Stimulated activated CD8-positive, alpha-beta memory T cell treated with anti-CD3 and anti-CD28 coated beads, Interleukin-7, amount 100 ng/mL, for 48 hours (primary cell): ENCODE data around the gene JARID2.

Experiments used
- DNase-seq, 2 donors: peaks; one replicate each; pipeline ENCODE4 v3.0.0-alpha.2; 2020; ENCODE audit warnings: low read depth in 1 of 2; ENCODE audit errors: extremely low read depth in 1 of 2

The JARID2 gene

DNA sequence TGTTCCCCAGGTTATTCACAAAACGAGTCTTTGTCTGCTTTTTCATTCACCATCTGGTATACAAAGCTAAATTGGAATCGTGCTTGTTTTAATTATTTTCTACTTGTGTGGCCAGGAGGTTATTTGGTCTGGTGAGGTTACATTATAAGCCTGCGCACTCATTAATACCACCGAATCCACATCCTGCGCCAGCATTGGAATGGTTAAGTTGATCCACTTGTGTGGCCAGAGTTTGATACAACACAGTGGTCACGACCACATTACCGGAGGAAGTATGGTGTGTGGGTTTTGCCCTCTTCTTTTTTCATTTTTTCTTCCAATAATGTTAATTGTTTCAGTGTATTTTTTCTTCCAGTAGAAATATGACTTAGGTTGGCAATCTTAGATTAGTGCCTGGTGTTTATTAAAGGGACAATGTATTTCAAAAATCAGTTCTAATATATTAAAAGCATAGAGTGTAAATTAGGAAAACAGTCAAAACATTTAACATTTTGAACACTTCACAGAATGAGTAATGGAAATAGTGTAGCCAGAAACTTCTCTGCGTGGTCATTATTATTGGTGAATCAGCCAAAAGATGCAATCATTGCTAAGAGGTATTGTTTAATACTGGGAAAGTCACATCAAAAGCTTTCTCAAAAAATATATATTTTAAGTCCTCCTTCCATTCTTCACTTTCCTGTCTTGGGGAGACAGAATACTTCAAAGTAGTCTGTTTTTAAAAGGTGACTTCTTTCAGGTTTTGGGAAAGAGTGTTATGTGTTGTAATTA, 84.5 kb downstream of the JARID2 start:
- DNase-seq: no peak

DNA sequence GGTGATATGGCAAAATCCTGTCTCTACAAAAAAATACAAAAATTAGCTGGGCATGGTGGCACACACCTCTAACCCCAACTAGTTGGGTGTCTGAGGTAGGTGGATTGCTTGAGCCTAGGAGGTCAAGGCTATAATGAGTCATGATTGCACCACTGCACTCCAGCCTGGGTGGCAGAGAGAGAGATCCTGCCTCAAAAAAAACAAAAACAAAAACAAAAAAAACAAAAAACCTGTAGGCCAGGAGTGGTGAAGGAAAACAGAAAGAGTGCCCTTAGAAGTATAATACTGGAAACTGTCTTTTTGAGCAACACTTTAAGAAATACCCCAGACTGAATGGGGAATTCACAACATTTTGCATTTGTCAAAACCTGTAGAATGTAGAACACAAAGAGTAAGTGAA, 85.3 kb downstream of the JARID2 start:
- no peak for DNase-seq

DNA sequence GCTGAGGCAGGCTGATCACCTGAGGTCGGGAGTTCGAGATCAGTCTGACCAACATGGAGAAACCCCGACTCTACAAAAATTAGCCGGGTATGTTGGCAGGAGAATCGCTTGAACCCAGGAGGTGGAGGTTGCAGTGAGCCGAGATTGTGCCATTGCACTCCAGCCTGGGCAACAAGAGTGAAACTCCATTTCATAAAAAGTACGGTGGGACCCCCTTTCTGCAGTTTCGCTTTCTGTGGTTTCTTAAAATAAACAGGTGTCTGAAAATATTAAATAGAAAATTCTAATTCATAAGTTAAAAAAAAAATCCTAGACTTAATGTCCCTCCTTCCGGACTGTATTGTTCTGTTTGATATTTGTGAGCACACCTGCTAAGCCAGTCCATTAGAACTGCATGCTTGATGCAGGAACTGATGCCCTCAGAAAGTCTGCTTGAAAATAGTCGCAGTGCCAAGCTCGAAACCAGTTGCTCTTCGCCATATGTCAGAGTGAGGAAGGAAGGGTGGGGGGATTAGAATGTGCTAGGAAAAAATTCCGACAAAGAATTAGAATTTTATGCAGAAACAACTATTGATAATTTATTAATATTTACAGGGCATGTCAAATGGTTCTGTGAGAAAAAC, 85.9 kb downstream of the JARID2 start:
- no peak for DNase-seq

DNA sequence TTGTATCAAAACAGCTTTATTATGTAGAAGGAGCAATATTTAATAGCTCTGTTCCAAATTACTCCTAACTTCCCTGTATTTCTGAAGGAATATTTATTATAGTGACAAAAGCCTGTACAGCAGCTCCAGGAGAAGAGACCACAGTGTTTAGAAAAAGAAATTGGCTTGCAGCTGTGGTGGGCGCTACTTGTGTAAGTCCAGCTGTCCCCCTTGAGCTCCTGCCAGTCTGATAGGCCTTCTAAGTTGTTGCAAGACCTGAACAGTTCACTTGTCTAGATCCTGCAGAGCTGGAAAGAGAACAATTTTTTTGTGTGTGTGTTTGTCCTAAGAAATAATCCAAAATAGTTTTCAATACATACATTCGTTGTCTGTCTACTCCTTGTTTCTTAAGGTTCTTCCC, 86.6 kb downstream of the JARID2 start:
- DNase-seq: no peak

DNA sequence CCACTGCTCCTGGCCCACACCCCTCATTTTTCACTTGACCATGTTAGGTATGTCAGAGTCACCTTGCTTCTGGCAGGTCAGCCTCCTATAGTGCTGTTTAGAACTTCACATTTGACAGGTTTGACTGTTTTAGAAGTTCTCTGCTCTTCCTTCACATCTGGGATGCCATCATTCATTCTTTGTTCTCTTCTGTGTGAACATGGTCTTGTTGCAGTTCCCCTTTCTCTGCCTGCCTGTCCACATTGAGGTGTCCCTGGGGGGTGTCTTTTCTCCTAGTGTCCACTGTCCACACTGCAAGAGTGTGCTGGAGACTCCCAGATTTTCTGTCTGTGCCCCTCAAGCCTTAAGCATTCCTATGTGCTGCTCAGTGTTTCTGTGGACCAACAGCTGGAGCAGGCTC, 89.5 kb downstream of the JARID2 start:
- DNase-seq: no peak

DNA sequence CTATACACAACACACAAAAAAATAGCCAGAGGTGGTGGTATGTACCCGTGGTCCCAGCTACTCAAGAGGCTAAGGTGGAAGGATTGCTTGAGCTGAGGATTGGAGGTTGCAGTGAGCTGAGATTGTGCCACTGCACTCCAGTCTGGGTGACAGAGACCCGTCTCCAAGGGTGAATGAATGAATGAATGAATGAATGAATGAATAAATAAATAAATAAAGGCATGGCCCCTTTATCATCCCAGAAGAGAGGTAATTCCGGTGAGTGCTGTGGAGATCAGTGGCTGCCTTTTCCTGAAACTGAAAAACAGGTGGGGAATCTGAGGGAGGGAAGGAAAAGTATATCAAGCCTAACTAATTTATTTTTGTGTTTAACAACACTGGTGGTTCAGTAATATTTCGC, 90.0 kb downstream of the JARID2 start:
- DNase-seq: no peak

DNA sequence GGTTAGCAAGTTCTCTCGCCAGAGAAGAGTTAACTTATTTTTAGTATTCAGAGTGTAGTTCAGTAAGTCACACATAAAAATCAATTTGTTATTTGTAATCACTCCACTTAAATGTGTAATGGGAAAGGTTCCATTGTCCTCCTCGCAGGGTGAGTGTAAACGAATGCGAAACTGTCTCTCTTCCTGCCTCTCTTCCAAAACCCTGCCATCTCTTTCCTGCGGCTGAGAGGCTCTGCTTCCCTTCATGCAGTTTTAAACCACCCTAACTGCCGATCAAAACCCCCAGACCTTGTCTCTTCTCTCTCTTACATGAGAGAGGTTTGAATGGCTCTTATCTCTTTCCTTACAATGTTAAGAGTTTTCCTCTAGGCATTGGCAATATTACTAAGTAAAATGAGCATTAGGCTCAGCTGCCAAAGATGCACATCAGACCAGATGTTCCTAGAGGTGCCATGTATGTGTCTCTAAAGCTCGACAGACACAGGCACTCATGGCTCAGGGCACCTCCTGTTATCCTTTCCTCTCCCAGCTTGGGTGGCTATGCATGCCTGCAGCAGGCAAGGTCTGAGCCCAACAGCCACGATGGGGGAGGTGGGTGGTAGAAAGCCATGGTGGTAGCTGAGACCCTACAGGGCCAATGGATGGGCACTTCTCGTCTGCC, 91.2 kb downstream of the JARID2 start:
- DNase-seq: no peak

DNA sequence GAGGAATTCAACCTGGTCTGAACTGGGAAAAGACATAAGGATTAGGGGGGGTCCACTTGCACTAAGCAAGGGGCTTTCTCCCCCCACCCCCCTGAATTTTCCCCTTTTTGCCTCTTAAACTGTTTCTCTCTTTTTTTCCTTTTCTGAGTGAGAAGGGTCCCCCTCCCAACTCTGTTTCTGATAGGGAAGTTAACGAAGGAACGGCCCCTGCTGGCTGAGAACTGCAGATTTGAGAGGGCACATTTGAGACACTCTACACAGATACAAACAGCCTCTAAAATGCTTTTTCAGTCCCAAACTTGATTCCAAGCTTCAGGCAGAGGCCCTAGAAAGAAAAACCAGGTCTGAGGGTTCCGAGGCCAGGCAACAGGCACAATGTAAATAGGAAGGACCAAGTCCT, 91.7 kb downstream of the JARID2 start:
- no peak for DNase-seq

DNA sequence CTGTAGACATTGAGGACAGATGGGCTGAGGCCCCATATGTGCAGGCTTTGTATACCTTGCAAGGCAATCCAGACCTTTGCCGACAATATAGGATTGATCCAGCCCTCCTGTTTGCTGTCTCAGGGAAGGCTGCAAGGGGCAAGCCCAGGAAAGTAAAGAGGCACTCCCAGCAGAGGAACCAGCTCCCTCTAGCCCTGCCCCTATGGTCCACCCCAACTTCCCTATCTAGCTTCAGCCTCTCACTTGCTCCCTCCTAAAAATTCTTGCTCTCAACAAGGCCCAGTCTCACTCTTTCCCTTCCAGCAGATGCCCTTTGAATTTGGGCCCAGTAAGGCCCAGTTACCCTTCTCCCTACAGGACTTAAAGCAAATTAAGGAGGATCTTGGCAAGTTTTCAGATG, 92.6 kb downstream of the JARID2 start:
- no peak for DNase-seq

DNA sequence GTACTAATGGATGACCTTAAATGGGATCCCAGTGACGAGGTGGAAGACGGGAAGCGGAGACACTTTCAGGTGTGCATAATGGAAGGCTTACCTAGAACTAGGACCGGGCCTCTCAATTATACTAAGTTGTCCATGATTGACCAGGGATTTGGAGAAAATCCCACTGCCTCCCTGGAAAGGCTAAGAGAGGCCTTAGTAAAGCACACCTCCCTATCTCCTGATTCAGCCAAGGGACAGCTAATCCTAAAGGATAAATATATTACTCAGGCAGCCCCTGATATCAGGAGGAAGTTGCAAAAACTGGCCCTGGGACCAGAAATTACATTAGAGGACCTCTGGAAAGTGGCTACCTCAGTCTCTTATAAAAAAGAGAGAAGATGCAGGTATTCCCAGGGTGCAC, 93.2 kb downstream of the JARID2 start:
- DNase-seq: no peak

DNA sequence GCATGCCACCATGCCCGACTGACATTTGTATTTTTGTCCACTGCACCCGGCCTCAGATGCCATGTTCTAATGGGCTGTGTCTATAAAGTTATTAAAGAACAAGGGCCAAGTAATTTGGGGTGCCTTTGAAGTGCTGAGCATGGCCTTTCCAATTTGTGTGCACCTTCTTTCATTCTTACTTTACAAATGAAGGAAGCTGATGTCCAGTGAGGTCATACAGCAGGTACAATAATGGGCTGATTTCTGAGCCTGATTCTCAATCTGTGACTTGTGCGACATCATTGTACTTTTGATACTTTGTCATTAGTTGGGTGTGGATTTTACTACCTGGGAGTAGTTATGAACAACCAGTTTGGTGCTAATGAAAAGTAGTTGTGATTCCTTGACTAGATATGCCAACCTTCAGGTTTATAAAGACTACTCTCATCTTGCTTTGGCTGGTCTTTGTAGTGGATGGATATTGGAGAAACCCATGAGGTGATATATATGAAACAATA, 94.3 kb downstream of the JARID2 start:
- DNase-seq: no peak

DNA sequence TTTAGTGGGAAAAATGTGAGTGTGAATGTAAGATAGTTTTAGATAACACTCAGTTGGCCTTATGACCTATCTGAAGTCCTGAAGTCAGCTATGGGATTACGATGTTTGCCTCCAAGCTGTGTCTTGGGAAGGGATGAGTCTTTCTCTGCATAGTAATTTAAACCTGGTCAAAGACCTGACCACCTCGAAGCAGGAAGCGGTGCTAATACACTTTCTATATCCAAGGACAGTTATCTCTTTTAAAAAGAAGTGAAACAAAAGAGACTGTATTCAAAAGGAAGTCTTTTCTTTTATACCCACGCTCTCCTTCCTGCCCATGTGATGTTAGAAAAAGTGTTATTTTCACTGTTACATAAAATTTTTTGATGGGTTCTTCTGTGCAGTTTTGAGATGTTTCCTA, 94.9 kb downstream of the JARID2 start:
- DNase-seq: no peak

DNA sequence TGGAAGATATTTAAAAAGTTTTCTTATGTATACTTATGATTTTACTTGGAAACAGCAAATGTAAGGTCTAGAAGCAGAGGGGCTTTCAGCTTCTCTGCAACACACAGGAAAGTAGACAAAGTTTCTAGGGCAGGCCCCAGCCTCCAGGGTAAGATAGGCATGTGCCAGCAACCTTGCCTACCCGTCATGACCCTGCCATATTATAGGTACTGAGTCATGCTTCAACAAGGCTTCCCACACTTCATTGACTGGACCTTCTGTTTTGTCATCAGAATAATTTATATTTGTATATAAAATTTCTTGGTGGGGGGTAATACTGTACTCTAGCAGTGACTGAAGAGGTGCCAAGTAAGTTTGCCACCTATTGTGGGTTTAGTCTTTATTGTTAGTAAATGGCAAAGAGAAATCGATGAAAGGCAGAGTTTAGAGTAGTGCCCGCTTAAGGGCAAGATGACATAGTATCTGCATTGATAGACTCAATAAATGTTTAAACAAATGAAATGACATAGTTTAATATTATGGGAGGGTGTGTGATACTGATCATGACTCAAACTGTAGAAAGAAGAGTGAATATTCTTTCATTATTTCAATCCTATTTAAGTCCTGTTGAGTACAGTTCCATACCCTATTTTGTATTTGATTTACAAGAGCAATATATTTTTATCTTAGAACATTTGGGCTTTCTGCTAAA, 95.6 kb downstream of the JARID2 start:
- no peak for DNase-seq

DNA sequence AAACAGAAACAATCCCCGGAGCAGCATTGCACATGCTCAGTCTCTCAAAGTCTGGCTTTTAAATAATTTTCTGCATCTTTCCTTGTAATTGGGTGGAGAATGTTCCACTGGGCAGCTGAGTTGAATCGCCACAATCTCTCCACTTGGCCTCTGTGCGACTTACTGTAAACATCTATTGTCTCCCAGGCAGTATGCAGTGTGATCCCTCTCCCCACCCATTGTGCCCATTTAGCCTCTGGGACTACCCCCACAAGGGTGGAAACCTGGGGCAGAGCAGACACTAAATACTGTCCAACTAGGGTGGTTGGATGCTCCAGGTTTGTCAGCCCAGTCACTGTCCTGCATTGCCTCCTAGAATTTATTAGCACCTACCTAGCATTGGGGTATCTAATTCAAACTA, 96.2 kb downstream of the JARID2 start:
- DNase-seq: no peak

DNA sequence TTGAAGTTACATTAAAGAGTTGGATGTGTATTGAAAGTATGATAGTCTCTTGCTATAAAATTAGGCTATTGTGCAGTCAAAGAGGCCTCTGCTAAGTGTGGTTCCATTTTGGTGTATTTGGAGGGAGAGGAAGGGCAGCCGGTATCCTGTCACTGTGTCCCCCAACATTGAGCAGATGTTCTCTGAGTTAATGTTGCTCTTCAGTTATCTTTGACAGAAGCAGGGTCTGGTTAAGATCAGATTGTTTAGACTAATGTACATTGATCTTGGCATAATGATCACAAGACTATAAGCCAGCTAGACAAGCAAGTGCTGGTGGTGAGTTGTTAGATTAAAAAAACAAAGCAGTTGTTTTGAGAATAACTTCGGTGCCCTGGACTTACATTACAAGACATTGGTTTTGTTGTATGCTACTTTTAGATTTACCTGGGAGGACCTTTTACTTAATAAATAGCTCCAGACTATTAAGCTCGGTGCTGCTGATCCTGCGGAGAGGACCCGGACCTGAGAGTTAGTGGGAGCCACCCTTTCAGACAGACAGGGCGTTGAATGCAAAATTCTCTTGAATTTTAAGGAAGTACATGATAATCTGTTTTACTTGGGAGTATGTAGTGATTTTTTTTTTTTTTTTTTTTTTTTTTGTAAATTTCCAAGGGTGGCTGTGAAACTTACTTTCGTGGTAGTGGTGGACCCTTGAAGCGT, 97.8 kb downstream of the JARID2 start:
- no peak for DNase-seq

DNA sequence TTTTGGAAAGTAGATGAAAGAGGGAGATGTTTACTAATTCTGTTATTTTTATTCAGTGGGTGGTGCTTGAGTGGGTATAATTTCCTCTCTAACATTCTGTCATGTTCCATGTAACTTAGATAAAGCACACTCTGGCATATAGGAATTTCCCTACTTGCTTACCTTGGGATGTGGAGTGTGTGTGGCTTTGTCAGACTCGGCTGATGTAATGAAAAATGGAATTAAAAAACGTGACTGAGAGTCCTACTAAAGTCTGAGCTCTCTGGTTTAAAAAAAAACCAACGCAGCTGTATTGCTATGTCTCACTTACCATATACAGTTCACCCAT, 98.3 kb downstream of the JARID2 start:
- DNase-seq: no peak

DNA sequence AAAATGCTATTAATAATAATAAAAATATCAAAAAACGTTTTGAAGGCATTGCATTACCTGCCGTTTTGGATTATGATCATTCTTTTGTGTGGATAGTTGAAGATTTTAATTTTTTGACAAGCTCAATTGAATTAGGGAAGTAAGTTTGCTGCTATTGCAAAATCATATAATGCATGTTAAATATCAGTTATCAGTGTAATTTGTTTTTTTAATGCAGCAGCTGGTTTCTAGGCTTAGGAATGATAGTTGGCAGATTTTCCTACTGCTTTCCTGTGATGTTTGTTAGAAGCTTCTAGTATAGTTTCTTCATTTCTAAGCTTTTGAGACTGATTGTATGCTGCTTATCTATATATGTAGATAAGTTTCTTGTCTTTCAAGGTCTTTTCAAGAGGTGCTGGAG, 99.0 kb downstream of the JARID2 start:
- no peak for DNase-seq

DNA sequence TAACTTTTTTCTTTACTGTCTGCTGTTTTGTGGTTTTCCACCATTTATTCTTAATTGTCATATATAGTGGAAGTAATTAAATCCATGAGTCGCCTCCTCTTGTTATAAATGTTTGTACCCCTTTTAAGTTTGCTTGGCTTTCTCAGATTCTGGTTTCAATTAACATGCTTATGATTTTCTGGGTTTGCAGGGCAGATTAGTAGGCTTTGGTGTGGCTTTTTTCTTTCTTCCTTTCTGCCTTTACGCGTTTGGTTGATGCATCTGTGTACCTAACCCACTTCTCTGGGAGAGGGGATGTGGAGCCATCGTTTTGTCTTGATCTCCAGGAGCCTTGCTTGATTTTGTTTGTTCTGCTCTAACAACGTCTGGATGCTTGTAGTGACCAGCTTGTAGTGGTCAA, 100.4 kb downstream of the JARID2 start:
- no peak for DNase-seq

DNA sequence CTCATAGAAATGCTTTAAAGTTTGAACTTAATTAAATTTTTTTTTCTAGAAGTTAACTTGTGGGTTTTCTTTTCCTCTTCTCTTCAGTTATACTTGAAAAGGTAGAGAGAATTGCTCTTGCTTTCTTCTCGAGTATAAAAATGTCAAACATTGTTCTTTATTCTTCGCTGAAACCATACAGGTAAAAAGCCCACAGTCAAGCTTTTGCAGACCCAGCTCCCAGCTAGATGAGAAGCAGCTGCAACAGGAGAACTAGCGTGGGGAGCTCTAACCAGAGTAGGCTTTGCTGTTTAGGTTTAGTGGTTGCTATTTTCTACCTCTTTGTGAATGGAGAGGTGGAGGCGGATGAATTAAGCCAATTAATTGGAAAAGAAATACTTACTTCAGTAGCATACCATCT, 102.7 kb downstream of the JARID2 start:
- DNase-seq: no peak

DNA sequence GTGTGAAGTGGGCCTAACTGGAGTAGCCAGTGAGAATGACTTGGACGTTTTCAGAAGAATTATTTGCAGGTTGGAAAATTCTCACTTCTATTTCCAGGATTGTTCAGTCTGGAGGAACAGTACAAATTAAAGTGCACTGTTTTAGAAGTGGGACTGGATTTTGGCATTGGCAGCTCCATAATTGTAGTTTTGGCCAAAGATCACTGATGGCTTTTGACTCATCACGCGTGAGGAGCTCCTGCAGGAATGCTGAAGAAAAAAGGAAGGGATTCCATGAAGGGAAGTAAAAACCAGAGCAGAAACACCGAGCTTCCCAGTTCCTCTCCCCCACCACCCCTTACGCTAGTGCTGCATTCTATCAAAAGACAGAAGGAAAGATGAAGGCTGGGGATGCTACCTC, 103.5 kb downstream of the JARID2 start:
- no peak for DNase-seq
